GM23338 (cell line): Measurements from ENCODE around the gene UBE2Q2.

Experiments used
- CREB1 ChIP-seq: fragments of 250-450 bp; sonication (Bioruptor Pico); IDR thresholded peaks from 2 replicates; pipeline ENCODE4 v1.5.0; 2020; ENCODE audit warnings: low read depth, mild to moderate bottlenecking, moderate library complexity
- EZH2 ChIP-seq: fragments of 200-600 bp; sonication (generic); IDR thresholded peaks from one replicate; pipeline ENCODE4 v1.8.0; 2017; ENCODE audit warnings: antibody characterized with exemption, mild to moderate bottlenecking, low read depth; ENCODE audit not compliant: unreplicated experiment
- EZH2phosphoT487 ChIP-seq: fragments of 200-600 bp; sonication (generic); IDR thresholded peaks from one replicate; pipeline ENCODE4 v1.8.1; 2018; ENCODE audit warnings: antibody characterized with exemption; ENCODE audit not compliant: unreplicated experiment
- JUNB ChIP-seq: IDR thresholded peaks from one replicate; pipeline ENCODE4 v1.6.1; 2016; ENCODE audit warnings: antibody characterized with exemption; ENCODE audit not compliant: unreplicated experiment
- NANOG ChIP-seq: IDR thresholded peaks from 2 replicates; pipeline ENCODE4 v1.6.1; 2016; ENCODE audit warnings: antibody characterized with exemption, borderline replicate concordance
- POLR2AphosphoS5 ChIP-seq: IDR thresholded peaks from 2 replicates; pipeline ENCODE4 v1.6.1; 2016; ENCODE audit warnings: antibody characterized with exemption, low read depth
- ZNF114 ChIP-seq: fragments of 250-450 bp; sonication (Bioruptor Pico); IDR thresholded peaks from 2 replicates; pipeline ENCODE4 v1.5.0; 2020; ENCODE audit warnings: mild to moderate bottlenecking, moderate library complexity
- ZNF331 ChIP-seq: fragments of 250-450 bp; sonication (Bioruptor Pico); IDR thresholded peaks from 2 replicates; pipeline ENCODE4 v1.5.0; 2020; ENCODE audit warnings: low read depth, mild to moderate bottlenecking, moderate library complexity
- TF ChIP-seq, protein P1 (sequence below), 2 experiments: fragments of 200-600 bp in 1 of 2; sonication (generic) in 1 of 2; conservative IDR thresholded peaks; 2 replicates each; pipeline versions ENCODE4 v1.5.1 to v1.6.1; 2016 to 2017; ENCODE audit warnings: antibody characterized with exemption in 2 of 2, low read depth in 2 of 2, mild to moderate bottlenecking in 2 of 2, moderate library complexity in 1 of 2
- TF ChIP-seq, protein P2 (sequence below): IDR thresholded peaks from one replicate; pipeline ENCODE4 v1.6.1; 2018; ENCODE audit warnings: antibody characterized with exemption; ENCODE audit not compliant: unreplicated experiment

- TF ChIP-seq EZH2 (no peak), EZH2phosphoT487 (no peak), ZNF114 (CRISPR knock-in tag) (no peak), JUNB (no peak), POLR2AphosphoS5 (no peak), CREB1 (no peak), ZNF331 (CRISPR knock-in tag) (no peak), NANOG (no peak)
- TF ChIP-seq, protein P1, sequence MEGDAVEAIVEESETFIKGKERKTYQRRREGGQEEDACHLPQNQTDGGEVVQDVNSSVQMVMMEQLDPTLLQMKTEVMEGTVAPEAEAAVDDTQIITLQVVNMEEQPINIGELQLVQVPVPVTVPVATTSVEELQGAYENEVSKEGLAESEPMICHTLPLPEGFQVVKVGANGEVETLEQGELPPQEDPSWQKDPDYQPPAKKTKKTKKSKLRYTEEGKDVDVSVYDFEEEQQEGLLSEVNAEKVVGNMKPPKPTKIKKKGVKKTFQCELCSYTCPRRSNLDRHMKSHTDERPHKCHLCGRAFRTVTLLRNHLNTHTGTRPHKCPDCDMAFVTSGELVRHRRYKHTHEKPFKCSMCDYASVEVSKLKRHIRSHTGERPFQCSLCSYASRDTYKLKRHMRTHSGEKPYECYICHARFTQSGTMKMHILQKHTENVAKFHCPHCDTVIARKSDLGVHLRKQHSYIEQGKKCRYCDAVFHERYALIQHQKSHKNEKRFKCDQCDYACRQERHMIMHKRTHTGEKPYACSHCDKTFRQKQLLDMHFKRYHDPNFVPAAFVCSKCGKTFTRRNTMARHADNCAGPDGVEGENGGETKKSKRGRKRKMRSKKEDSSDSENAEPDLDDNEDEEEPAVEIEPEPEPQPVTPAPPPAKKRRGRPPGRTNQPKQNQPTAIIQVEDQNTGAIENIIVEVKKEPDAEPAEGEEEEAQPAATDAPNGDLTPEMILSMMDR (conservative IDR thresholded peaks at IDR 0.05; ENCODE audit: low read depth in 2 of 2) = no peak
- TF ChIP-seq, protein P2, sequence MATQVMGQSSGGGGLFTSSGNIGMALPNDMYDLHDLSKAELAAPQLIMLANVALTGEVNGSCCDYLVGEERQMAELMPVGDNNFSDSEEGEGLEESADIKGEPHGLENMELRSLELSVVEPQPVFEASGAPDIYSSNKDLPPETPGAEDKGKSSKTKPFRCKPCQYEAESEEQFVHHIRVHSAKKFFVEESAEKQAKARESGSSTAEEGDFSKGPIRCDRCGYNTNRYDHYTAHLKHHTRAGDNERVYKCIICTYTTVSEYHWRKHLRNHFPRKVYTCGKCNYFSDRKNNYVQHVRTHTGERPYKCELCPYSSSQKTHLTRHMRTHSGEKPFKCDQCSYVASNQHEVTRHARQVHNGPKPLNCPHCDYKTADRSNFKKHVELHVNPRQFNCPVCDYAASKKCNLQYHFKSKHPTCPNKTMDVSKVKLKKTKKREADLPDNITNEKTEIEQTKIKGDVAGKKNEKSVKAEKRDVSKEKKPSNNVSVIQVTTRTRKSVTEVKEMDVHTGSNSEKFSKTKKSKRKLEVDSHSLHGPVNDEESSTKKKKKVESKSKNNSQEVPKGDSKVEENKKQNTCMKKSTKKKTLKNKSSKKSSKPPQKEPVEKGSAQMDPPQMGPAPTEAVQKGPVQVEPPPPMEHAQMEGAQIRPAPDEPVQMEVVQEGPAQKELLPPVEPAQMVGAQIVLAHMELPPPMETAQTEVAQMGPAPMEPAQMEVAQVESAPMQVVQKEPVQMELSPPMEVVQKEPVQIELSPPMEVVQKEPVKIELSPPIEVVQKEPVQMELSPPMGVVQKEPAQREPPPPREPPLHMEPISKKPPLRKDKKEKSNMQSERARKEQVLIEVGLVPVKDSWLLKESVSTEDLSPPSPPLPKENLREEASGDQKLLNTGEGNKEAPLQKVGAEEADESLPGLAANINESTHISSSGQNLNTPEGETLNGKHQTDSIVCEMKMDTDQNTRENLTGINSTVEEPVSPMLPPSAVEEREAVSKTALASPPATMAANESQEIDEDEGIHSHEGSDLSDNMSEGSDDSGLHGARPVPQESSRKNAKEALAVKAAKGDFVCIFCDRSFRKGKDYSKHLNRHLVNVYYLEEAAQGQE = no peak
Measured at GRCh38 chr15:75902129-75902557, 58.9 kb downstream of the UBE2Q2 start.
